HEK293T (cell line): ENCODE data around the gene EFHB.

Source experiments
- FOXA1 ChIP-seq: fragments of 450-650 bp; IDR thresholded peaks from 2 replicates; pipeline ENCODE4 v1.6.1; 2016; ENCODE audit warnings: mild to moderate bottlenecking
- LEF1 ChIP-seq: fragments of 450-650 bp; IDR thresholded peaks from 2 replicates; pipeline ENCODE4 v1.6.1; 2017; ENCODE audit warnings: mild to moderate bottlenecking, borderline replicate concordance
- NFRKB ChIP-seq: fragments of 450-650 bp; IDR thresholded peaks from 2 replicates; pipeline ENCODE4 v1.6.1; 2016; ENCODE audit warnings: mild to moderate bottlenecking, moderate library complexity
- SP1 ChIP-seq: fragments of 450-650 bp; IDR thresholded peaks from 2 replicates; pipeline ENCODE4 v1.6.1; 2017

- no peak for TF ChIP-seq NFRKB
- no peak for TF ChIP-seq FOXA1
- TF ChIP-seq LEF1: no peak
- TF ChIP-seq SP1: no peak
Observed at GRCh38 chr3:19898721-19899120, 35.3 kb downstream of the EFHB start.
